Measurements from ENCODE around the gene COX11.

COX11 gene, protein sequence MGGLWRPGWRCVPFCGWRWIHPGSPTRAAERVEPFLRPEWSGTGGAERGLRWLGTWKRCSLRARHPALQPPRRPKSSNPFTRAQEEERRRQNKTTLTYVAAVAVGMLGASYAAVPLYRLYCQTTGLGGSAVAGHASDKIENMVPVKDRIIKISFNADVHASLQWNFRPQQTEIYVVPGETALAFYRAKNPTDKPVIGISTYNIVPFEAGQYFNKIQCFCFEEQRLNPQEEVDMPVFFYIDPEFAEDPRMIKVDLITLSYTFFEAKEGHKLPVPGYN

DNA sequence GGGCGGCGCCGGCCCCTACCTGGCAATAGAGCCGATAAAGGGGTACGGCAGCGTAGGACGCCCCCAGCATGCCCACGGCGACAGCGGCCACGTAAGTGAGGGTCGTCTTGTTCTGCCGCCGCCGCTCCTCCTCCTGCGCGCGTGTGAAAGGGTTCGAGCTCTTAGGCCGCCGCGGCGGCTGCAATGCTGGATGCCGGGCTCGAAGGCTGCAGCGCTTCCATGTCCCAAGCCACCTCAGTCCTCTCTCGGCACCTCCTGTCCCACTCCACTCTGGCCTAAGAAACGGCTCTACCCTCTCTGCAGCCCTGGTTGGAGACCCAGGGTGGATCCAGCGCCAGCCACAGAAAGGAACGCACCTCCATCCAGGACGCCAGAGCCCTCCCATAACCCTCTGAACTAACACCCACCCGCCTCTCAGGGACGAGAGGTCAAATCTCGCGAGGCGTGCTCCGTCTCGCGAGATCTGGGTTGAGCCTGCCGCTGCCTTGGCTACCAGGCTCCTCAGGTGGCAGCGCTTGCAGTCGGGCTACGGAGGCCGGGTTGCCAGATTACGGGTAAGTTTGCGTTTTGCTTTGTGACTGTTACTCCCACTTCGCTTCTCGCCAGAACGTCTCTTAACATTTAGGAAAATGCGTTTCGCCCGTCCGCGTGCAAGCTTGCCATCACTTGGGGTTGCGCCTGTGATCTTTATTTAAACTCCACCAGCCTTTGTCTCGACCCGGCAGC lies at the start of gene COX11, which contains the start of gene STXBP4:
TSS of gene COX11 (minus strand) at position 393 of the 726 bp plus-strand sequence. CDS start at position 385, 8 bp downstream.
TSS of gene STXBP4 (plus strand) at position 504 of the 726 bp plus-strand sequence. CDS start 17,455 bp downstream, outside the sequence.
- peak; percentile 89 for DNase-seq

DNA sequence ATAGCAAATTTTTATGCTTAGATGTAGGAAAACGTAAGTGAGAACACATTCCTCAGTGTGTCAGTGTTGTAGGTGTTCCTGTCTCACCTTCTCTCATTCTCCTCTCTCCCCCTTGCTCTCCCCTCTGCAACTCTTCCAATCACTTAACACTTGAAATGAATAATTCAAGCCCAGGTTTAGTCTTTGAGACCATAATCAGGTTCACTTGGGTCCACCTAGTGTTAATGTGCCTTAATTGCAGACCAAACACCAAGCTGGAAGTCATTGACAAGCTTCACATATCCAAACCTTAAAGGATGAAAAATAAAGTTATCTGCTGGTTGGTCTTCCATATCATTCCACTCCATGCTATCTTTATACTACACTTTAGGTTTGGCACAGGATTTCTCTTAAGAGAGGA lies 37.1 kb upstream of the COX11 start:
- DNase-seq = no peak

DNA sequence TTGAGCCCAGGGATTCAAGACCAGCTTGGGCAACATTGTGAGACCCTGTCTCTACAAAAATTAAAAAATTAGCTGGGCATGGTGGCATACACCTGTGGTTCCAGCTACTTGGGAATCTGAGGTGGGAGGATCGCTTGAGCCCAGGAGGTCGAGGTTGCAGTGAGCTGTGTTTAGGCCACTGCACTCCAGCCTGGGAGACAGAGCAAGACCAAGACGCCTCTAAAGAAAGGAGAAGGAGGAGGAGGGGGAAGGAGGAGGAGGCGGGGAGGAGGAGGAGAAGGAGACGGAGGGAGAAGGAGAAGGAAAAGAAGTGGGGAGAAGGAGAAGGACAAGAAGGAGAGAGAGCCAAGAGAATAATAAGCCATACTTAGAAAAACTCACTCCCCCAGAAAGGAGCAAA lies 36.0 kb upstream of the COX11 start:
- DNase-seq = no peak

DNA sequence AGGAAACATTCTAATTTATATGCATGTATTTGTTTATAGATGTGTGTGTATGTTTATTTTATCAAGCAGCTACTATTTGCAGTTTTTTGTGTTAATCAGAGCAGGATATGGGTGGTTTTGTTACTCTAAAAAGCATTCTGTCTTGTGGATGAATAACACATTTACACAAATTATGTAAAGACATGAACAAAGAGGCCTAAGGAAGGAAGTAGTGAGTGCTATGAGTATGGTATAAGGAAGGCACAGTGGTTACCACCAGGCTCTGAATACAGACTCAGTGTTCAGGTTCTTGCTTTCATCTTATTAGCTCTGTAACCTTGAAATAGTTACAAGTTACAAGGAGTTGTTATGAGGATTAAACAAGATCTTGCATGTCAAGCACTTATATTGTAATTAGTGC lies 34.0 kb upstream of the COX11 start:
- DNase-seq = no peak

DNA sequence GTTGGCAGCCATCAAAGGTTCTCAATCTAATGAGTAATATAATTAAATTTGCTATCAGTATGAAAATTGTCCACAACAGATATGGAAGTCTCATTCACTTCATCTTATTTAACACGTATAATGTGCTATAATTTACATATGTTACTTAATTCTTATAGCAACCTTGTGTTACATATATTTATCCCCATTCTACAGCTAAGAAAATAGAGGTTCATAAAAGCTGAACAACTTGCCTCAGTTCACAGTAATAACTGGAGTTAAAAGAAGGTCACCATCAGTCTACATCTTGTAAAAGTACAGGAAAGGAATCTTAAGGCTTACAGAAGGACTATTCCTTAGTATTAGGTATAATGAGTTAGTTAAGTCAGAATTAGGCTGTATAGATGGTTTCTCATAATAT lies 28.0 kb upstream of the COX11 start:
- no peak for DNase-seq

DNA sequence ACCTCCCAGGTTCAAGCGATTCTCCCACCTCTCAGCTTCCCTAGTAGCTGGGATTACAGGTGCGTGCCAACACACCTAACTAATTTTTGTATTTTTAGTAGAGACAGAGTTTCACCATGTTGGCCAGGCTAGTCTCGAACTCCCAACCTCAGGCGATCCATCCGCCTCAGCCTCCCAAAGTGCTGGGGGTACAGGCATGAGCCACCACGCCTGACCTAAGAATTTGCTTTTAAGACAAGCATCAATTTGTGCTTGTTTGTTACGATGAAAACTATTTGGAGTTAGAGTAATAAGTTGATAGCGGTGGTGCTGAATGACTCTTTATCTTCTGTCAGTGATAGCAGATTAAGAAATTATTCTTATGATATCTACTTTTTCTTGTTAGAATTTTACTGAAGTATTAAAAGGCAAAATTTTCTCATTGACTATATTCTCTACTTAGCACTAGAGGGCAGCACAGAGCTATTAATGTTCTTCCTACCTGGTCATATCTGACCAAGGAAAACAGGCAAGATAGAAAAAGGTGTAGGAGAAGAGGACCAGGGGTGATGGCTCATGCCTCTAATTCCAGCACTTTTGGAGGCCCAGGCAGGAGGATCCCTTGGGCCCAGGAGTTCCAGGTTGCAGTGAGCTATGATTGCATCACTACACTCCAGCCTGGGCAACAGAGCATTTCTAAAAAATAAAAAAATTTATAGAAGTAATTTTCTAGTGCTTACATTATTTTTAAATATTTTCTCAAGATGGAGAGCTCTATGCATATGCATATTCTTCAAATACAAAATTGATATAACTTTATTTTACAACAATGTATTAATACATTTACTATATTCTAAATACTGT lies 24.6 kb upstream of the COX11 start:
- peak; percentile 78 for DNase-seq

DNA sequence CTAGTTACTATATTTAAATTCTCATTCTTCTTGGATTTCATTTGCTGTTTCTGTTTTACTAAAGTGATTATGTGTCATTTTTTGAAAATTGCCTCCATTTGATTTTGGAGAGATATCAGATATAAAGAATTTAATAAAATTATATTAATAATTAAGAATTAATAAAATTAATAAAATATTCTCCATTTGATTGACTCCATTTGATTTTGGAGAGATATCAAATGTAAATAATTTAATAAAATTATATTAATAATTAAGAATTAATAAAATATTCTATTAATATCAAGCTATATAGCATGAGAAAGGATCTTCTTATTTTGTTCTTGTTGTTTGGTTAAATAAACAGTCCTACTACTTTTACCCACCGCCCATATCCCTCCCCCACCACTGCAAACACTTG lies 23.1 kb upstream of the COX11 start:
- no peak for DNase-seq

DNA sequence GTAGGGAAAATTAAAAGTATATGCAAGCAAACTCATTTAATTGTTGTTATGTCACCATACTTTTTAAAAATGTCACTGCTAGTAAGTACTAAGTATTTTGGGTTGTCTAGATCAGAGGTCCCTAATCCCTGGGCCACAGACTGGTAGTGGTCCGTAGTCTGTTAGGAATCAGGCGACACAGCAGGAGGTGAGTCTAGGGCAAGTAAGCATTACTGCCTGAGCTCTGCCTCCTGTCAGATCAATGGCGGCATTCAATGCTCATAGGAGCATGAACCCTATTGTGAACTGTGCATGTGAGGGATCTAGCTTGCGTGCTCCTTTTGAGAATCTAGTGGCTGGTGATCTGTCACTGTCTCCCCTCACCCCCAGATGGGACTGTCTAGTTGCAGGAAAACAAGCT lies 21.7 kb upstream of the COX11 start:
- DNase-seq = no peak

DNA sequence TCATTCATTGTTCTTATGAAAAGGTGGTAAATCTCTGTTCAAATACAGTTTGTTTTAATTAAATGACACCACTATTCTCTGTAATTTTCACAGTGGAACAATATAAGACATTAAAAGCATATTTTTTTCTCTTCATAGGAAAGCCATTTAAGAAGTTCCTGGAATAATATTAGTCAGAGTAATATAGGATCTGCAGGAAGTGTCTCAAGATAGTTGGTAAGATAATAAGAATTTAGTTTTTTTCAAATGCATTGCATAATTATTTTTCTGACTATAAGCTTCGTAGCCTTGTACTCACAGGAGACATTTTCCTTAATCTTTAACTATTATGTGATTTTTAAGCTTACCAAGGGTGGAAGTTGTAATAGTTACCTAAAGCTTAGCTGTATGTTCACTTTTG lies 17.0 kb upstream of the COX11 start:
- DNase-seq = no peak

DNA sequence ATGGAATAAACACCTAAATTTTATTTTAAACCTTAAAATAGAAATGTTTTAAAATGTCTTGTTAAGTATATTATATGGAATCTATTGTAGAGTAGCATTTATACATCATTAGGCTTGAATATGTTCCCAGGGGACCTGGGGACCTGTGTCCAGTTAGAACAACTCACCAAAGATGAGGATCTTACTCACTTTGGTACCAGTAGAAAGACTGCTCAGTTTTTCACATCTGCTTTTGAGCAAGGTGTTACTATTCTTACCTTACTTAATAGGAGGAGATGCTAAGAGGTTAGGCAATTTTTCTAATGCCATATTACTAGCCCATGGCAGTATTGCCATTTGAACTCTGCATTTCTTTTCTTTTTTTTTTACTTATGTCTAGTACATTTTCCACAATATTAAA lies 14.8 kb upstream of the COX11 start:
- DNase-seq = no peak

DNA sequence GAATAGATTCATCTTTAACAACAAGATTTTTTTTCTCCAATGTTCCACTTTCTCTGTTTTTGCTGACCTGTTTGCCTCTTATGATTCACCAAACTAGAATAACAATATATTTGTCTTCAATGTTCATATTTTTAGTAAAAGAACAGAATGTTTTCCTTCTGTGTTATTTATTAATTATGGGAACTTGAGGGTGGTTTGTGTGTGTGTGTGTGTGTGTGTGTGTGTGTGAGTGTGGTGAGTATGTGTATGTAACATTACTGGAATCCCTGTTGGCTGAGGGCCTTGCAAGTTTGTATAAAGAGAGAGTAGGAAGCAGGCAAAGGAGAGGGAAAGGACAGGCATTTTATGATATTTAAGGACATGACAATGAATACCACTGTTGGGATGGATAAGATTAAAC lies 13.9 kb upstream of the COX11 start:
- DNase-seq = no peak

DNA sequence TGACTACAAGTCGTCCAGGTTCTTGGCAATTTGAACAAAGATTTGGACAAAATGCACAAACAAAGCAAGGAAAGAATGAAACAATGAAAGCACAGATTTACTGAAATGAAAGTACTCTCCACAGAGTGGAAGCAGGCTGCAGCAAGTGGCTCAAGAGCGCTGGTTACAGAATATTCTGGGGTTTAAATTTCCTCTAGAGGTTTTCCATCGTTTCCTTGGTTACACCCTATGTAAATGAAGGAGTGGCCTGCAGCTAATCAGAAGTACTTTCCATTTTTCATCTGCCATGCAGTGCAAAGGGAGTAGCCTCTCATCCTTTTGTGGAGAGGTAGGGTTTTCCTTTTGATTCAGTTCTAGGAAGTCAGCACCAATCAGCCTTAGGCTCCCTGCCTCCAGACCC lies 11.9 kb upstream of the COX11 start:
- no peak for DNase-seq

DNA sequence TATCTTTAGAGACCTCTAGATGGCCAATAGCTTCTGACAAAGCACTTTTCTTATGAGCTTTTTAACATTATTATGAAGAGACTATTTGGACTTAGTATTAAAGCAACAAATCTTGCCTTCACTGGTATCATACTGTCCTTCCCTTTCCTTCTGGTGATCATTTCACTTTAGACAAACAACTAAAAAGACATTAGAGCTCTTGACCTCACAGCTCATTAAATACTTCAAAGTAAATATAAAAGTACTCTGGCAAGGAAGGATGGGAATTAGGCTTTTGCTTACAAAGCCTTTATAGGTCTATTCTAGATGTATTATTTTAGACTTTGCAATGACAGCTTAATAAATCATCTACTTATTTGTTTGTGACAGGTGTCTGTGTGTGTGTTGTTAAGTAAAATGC lies 11.2 kb upstream of the COX11 start:
- no peak for DNase-seq

DNA sequence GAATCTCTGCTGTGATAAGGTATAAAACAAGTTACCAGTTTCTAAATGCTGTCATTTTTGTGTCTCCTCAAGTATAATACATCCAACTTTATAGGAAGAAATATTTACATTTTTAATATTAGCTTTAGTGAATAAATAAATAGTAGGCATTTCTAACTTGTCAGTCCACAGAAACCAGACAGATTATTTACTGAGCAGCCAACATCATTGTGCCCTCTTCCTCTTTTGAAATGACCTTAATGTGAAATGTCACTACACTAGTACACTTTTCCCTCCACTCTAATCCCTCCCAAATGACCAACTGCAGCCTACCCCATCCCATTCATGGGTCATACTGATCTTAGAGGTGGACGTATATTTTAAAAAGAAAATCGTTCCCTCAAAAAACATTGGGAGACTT lies 9.3 kb upstream of the COX11 start:
- no peak for DNase-seq

DNA sequence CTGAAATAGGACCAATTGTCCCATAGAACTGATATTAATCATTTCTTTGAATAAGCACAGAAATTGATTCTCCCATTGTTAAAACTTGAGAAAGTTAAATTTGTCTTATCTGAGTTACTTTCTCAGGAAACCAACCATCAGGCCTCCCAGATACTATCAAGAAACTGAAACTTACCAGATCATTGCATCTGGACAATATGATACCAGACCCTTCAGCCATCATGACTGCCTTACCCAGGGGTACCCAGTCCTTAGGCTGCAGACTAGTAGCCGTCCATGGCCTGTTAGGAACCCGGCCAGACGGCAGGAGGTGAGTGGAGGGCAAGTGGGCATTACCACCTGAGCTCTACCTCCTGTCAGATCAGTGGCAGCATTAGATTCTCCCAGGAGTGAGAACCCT lies 7.9 kb upstream of the COX11 start:
- no peak for DNase-seq

DNA sequence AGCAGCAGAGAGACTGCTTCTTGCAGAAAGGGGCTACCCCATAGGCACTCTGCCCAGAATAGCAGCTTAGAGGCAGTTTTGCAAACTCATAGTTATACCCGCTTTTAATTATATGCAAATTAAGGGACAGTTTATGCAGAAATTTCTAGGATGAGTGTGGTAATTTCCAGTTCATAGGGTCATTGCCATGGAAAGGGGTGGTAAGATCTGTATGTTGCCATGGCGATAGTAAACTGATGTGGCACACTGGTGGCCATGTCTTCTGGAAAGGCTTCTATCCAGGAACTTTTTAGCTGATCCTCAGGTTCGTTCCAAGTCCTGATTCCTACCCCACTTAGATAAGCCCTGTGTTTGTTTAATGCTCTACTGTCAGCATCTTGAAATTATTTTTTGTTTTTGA lies 6.3 kb upstream of the COX11 start:
- DNase-seq = no peak

DNA sequence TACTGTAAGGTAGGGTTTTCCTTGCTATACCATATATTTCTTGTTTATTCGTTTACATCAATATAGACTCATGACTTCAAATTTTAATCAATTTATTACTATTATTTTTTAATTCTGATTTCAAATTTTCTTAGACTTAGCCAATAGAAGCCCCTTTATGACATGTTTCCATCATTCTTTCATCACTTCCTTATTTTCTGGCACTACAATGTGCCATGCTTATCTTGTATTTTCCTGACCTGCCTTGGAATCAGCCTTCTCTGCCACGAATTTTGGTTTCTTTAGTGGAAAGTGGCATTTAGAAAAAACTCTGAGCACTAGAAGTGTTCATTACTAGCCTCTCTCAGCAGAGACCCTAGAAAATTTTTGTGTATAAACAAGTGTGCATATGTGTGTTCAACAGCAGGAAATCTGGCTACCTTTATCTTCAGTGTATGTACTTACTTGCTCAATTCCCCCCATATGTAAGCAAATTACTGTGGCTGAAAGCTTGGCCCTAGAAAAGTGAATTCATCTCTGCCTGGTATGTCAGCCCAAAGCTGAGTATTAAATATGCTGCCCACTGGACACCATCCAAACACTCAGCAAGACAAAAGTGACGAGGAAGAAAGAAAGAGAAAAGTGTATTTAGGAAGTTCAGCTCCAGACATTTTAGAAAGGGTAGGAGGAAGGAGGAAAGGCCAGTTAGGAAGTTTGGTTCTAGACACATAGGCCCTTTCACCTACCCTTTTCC lies 4.1 kb upstream of the COX11 start:
- no peak for DNase-seq

DNA sequence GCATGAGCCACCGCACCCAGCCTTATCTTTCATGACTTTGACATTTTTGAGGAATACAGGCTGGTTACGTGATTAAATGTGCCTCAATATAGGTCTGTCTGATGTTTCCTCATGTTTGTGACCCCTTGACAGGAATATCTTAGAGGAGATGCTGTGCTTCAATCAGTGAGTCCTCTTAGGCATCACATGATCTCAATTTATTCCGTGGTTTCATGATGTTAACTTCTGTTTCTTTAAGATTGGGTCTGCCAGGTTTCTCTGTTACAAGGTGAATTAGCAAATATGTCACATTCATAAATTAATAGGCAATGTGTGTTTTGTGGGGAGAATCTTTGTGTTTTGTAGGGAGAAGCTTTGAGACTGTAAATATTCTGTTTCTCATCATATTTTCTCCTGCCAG lies 3.4 kb upstream of the COX11 start:
- DNase-seq = no peak

DNA sequence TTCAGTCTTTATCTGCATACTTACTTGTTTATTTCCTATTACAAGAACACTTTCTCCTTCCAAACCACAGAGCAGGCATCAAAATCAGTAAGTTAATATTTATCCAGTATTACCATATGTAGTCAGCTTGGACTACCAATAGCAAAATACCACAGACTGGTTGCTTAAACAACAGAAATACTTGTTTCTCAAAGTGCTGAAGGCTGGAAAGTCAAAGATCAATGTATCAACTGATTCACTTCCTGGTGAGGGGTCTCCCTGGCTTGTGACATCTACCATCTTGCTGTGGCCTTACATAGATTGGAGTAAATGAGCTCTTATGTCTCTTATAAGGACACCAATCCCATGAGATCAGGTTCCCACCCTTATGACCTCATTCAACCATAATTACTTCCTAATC lies 2.7 kb upstream of the COX11 start:
- no peak for DNase-seq

DNA sequence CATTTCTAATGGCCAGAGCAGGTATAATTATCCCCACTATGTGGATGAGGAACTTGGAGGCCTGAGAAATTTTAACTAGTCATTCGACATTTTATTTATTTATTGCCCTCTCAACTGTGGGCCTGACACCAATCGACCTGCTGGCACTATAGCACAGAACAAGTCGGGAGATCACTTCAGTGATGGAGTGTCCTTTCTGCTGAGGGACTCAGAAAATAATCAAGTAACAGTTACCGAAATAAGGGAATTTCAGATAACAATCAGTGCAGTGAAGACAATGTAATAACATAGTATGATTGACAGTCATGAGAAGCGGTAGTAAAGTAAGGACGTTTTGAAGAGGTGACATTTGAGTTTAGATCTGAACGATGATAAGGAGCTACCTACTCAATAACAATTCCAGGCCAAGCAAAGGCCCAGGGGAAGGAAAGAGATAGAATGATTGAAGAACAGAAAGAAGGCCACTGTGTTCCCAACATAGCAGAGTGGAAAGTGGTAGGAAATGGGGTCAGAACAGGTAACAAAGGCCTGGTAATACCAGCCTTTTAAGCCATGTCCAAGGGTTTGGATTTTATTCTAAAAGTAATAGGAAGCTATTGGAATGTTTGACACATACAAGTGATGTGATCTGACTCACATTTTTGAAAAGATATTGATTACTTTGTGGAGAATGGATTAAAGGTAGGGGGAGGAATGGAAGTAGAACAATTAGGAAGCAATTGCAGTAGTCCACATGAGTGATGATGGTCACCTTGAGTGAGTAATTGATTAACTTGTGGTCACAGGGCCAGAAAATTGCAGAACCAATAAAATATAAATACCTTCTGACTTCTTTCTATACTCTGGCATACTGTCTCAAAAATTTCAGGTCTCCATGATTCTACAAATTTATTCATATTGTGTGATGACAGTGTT lies 1.5 kb upstream of the COX11 start:
- no peak for DNase-seq

DNA sequence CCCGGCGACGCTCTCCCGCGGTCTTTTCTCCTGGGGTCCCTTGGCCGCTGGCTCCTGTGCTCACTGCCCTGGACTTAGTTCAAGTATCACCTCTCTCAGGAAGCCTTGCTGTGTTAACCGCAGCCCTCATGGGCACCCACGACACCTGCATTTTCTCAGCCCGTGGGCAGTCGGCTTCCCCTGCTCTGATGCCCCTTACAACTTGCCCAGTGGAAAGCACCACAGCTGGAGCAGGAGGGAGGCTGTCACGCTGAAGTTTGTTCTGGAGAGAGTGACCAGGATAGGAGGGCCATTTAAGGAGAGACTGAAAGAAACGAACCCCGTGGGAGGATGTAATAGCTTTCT lies 506 bp upstream of the COX11 start:
- DNase-seq = no peak

DNA sequence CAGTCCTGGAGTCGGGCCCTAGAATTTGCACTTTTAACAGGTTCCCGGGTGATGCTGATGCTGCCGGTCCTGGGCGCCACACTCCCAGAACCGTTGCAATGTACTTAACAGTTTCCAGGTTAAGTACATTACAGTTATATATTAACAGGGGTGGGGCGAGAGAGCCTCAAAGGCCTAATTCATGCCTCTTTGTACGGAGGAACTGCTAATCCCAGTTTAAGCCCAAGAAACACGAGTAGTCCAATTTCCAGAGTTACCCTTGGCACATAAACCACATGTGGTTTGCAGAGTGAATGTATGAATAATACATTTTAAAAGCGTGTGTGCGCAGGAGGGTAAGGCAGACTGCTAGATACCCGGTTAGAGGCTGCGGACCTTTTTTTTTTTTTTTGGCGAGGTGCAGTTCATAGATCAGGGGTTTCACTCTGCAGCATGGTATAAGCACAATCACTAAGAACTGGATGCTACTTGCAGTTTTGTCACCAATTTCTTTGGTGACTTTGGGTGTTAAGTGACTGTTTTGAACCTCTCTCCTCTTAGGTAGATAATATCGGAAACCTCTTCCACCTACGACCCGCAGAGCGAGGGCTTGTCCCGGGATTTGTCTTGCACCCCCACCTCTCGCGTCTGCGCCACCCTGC lies 713 bp downstream of the COX11 start:
- DNase-seq = no peak
